ENCODE measurements around the gene SLC29A3.
"Not testable (repeated sequence)": the region's sequence is repeated elsewhere in the genome, so short reads cannot be mapped to it uniquely, and the experiment has no call there.

SLC29A3 gene

DNA sequence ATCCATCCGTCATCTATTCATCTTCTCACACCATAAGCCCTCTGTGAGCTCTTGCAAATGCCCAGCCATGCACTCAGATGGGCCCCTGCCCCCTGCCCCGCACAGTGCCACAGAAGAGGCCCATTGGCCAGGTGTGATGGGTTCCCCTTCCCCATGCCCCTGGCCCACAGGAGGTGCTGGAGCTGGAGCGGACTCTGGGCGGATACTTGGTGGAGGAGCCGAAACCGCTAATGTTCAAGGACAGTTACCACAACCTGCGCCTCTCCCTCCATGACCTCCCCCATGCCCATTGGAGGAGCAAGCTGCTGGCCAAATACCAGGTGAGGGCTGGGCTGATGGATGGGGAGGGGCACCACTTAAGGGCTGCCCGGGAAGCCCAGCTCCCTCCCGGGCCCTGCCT lies 23.4 kb upstream of the SLC29A3 start:
- no peak overlapping the region for H3K4me3 ChIP-seq (ENCODE audit: low read length)
- TF ChIP-seq, protein P1, sequence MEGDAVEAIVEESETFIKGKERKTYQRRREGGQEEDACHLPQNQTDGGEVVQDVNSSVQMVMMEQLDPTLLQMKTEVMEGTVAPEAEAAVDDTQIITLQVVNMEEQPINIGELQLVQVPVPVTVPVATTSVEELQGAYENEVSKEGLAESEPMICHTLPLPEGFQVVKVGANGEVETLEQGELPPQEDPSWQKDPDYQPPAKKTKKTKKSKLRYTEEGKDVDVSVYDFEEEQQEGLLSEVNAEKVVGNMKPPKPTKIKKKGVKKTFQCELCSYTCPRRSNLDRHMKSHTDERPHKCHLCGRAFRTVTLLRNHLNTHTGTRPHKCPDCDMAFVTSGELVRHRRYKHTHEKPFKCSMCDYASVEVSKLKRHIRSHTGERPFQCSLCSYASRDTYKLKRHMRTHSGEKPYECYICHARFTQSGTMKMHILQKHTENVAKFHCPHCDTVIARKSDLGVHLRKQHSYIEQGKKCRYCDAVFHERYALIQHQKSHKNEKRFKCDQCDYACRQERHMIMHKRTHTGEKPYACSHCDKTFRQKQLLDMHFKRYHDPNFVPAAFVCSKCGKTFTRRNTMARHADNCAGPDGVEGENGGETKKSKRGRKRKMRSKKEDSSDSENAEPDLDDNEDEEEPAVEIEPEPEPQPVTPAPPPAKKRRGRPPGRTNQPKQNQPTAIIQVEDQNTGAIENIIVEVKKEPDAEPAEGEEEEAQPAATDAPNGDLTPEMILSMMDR (conservative IDR thresholded peaks at IDR 0.05; ENCODE audit: low read depth, low read length): no peak
- no peak for DNase-seq (ENCODE audit: low read depth)

DNA sequence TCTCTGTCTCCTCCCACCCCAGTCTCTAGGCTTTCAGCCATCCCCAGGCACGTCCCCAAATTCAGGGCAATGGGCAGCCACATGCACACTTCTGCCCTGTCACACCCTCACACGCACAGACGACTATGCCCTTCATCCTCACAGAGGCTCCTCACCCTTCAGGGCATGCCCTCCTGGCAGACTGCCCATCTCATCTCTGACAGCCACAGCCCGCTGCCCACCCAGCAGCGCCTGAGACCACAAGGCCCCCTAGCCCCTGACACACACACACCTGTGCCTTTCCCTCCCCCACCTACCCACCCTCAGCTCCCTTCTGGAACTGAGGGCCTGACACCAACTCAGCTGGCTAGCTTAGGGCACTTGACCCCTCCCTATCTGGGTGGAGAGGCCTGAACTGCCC lies 23.0 kb upstream of the SLC29A3 start:
- TF ChIP-seq, protein P1 (conservative IDR thresholded peaks at IDR 0.05; ENCODE audit: low read depth, low read length): no peak
- DNase-seq (ENCODE audit: low read depth): no peak
- no peak overlapping the region for H3K4me3 ChIP-seq (ENCODE audit: low read length)

DNA sequence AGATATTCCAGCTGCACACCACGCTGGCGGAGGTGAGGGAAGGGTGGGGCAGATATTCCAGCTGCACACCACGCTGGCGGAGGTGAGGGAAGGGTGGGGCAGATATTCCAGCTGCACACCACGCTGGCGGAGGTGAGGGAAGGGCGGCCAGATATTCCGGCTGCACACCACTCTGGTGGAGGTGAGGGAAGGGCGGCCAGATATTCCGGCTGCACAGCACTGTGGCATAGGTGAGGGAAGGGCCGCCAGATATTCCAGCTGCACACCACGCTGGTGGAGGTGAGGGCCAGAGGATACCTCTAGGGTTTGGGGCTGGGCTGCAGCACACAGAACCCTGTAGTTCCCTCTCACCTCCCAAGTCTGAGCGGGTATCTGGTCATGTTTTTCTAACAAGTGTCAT lies 22.2 kb upstream of the SLC29A3 start:
- not testable (repeated sequence) for DNase-seq (ENCODE audit: low read depth); H3K4me3 ChIP-seq (ENCODE audit: low read length)

DNA sequence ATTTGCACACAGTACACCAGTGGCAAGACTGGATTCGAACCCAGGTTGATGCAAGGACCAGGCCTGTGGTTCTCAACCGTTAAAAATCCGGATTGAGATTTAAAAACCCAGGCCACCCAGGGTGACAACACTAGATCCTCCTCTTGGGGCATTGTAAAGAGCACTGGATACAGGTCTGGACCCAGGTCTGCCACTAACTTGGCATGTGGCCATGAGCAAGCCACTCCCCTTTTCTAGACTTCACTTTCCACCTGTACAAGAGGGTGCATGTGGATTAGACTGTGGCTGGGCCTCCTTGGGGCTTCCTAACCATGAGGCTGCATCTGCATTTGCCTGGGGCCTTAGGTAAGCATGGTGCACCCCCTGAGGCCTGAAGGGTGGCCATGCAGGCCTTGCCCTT lies 21.7 kb upstream of the SLC29A3 start:
- no peak for DNase-seq (ENCODE audit: low read depth)
- TF ChIP-seq, protein P1 (conservative IDR thresholded peaks at IDR 0.05; ENCODE audit: low read depth, low read length): no peak

DNA sequence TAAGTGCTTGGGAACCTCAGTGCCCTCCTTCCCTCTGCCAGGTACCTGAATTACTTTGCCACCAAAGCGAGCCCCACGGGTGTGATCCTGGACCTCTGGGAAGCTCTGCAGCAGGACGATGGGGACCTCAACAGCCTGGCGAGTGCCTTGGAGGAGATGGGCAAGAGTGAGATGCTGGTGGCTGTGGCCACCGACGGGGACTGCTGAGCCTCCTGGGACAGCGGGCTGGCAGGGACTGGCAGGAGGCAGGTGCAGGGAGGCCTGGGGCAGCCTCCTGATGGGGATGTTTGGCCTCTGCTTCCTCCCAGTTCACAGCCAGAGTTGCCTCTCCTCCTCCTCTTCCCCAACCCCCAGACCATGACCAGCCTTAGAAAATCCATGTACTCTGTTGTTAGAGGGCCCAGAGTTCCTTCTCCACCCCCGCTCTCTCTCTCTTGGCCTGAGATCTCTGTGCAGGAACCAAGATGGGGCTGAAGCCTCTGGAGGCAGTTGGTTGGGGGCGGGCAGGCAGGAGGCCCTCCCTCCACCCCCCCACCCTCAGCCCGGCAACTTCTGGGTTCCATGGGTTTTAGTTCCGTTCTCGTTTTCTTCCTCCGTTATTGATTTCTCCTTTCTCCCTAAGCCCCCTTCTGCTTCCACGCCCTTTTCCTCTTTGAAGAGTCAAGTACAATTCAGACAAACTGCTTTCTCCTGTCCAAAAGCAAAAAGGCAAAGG lies 19.8 kb upstream of the SLC29A3 start:
- TF ChIP-seq, protein P1 (conservative IDR thresholded peaks at IDR 0.05; ENCODE audit: low read depth, low read length): no peak
- DNase-seq (ENCODE audit: low read depth): no peak
- H3K4me3 ChIP-seq (ENCODE audit: low read length): no peak overlapping the region

More for the DNA sequence above, 21.7 kb upstream of the SLC29A3 start:
- H3K4me3 ChIP-seq (ENCODE audit: low read length): no peak overlapping the region

DNA sequence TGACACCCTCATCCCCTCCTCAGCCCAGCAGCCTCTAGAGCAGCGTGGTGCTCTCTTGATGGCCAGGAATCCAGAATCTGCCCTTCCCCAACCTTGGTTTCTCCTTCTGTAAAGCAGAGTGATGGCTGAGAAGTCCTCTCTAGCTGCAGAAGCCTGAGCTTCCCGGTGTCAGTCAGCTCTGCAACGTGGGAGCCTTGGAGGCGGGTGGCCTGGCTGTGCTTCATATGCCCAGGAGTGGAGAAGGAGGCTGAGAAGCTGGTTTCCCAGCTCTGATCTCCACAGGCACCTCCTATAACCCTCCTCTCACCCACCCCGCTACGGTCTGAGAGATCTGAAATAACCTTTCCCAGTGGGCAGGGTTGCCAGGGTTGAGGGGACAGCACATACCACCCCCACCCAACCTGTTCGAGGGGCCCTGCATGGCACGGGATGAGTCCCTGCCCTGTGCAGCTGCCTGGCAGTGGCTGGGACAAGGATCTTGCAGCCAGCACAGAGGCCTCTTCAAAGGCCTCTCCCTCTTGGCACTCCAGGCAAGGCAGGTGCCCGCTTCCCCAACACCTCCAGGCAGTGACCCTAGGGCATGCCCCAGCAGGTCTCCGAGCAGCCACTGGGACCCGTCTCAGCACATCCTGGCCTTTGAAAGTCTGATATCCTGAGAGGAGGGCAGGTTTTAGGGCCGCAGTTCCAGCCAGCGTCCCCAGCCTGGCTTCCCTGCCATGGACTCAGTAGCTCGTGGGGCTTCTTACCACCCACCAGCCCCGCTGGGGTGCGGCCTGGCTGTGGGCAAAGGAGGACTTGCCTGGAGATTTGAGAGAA lies 18.3 kb upstream of the SLC29A3 start:
- TF ChIP-seq, protein P1 (conservative IDR thresholded peaks at IDR 0.05; ENCODE audit: low read depth, low read length): no peak
- DNase-seq (ENCODE audit: low read depth): no peak
- H3K4me3 ChIP-seq (ENCODE audit: low read length): no peak overlapping the region

DNA sequence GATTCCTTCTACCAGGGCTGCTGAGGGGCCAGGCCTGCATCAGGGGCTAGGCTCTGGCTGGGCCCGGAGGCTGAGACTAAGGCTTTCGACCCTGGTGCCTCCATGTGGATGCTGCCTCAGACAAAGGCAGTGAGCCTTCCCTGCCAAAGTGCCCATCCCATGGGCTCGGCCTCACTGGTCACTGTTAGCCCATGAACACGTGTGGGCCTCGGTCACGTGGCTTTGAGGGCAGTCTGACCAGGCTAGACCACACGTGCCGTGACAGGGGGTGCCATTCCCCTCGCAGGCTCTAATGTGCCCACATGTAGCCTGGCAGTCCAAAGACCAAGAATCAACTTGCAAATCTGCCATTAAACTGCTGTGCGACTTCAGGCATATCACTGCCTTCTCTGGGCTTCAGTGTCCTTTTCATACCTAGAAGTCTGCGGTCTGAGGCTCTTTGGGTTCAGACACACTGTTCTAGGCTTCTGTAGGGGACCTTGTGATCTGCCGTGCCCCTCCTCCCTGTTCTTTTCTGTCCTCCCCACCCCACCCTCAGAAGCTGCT lies 17.6 kb upstream of the SLC29A3 start:
- H3K4me3 ChIP-seq (ENCODE audit: low read length): no peak overlapping the region
- no peak for DNase-seq (ENCODE audit: low read depth)
- TF ChIP-seq, protein P1 (conservative IDR thresholded peaks at IDR 0.05; ENCODE audit: low read depth, low read length): no peak
